Suprapubic skin (tissue), 4 donors: Measurements from ENCODE around the gene MYO10.

Source experiments
- CTCF ChIP-seq, 2 donors: fragments of 200-600 bp in 1 of 2; fragments of 450-650 bp in 1 of 2; sonication (generic) in 1 of 2; IDR thresholded peaks; one replicate each; pipeline ENCODE4 v1.5.1; 2016 to 2019; ENCODE audit warnings: antibody characterized with exemption in 2 of 2, mild to moderate bottlenecking in 1 of 2, moderate library complexity in 1 of 2
- POLR2A ChIP-seq, 2 donors: fragments of 450-650 bp; IDR thresholded peaks; one replicate each; pipeline ENCODE4 v1.6.1; 2017; ENCODE audit warnings: antibody characterized with exemption in 2 of 2, mild to moderate bottlenecking in 2 of 2, moderate library complexity in 2 of 2
- POLR2AphosphoS5 ChIP-seq, 3 donors: sonication (generic); formaldehyde crosslinking; IDR thresholded peaks; one replicate each; pipeline ENCODE4 v1.6.1; 2017; ENCODE audit warnings: antibody characterized with exemption in 3 of 3

DNA sequence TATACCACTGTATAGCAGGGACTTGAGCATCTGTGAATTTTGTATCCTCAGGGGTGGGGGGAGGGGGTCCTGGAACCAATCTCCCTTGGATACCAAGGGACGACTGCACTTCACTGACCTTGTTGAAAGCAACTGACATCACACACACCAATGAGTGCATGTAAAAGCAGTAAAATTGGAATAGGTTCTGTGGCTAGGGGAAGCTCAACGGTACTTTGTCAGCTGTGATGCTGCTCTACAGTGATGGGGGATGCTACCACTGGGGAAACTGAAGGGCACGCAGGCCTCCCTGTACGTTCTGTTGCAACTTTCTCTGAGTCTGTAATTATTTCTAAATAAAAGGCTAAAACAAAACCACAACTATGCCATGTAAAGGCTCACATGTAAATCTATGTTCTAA, 272.2 kb downstream of the MYO10 start:
- no peak for TF ChIP-seq CTCF (IDR thresholded peaks at IDR 0.05)
- no peak for TF ChIP-seq POLR2A (IDR thresholded peaks at IDR 0.05)
- TF ChIP-seq POLR2AphosphoS5 (IDR thresholded peaks at IDR 0.05) = no peak
